HG02798 (cell line): ENCODE results near the gene EDA.

Source experiments
- ATAC-seq: cut with Tn5 transposase; IDR thresholded peaks from one replicate; pipeline ENCODE4 v1.9.1; 2021; ENCODE audit warnings: mild to moderate bottlenecking; ENCODE audit not compliant: unreplicated experiment, poor library complexity

EDA gene

DNA sequence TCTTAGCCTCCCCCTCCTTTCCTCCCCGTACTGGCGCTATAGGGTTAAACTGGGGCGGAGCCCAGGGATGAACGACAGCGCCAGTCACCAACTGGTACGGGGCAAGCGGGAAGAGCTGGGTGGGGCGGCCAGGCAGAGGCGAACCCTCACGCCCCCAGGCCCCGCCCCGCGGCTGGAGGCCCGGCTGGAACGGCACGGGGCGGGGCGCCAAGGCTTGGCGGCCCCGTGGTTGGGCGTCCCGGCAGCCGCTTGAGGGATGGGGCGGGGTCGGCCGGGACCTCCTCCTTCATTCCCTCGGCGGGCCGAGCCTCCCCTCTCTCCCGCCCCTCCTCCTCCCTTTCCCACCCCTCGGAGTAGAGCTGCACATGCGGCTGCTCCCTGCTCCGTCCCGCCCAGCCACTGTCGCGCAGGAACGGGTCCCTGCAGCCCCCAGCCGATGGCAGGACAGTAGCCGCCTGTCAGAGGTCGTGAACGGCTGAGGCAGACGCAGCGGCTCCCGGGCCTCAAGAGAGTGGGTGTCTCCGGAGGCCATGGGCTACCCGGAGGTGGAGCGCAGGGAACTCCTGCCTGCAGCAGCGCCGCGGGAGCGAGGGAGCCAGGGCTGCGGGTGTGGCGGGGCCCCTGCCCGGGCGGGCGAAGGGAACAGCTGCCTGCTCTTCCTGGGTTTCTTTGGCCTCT is at the start of gene EDA:
TSS of gene EDA (plus strand) at position 335 of the 678 bp plus-strand sequence.
- ATAC-seq = peak; percentile 93

DNA sequence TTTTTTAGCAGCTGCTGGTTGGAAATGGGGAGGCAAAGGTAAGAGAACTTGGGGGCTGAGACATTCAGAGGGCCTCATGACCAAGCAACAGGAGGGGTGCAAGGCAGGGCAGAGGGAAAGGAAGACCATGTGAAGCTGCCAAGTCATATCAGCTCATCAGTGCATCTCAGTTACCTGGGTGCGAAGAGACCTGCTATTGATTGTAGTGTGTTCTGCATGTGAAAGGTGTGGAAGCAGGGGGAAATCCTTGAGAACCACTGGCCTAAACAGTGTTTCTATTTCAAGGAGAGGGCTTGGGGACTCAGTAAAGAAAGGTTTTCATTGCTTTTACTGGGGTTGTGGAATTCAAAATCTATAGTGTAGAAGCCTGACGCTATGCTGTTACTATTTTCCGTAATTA is 47.1 kb upstream of the EDA start:
- ATAC-seq = no peak

DNA sequence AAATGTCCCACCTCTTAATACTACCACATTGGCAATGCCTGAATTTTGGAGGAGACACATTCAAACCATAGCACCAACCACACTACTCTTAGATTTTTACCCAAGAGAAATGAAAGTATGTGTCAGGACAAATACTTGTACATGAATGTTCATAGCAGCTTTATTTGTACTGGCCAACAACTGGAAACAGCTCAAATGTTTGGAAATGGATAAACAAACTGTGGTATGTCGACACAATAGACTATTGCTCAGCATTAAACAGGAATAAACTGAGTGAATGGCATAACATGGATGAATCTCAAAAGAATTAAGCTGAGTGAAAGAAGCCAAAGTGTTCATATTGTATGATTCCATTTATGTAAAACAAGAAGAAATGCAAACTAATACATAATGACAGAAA is 18.5 kb upstream of the EDA start:
- ATAC-seq = no peak

DNA sequence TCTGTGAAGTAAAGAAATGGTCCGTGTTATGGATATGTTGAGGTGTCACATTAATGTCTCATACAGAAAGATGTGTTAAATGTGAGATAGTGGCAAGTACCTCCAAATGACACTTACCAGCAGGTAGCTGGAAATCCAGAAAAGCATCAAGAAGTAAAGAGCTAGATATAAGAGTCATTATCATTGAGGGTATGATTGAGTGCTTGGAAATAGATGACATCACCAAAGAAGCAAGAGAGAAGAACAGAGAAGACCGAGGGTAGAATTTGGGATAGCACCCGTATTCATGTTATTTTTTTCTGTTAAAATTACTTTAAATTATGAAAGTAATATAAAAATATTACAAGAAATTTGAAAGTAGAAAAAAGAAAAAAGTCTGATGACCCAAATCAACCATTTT is 15.7 kb upstream of the EDA start:
- no peak for ATAC-seq

DNA sequence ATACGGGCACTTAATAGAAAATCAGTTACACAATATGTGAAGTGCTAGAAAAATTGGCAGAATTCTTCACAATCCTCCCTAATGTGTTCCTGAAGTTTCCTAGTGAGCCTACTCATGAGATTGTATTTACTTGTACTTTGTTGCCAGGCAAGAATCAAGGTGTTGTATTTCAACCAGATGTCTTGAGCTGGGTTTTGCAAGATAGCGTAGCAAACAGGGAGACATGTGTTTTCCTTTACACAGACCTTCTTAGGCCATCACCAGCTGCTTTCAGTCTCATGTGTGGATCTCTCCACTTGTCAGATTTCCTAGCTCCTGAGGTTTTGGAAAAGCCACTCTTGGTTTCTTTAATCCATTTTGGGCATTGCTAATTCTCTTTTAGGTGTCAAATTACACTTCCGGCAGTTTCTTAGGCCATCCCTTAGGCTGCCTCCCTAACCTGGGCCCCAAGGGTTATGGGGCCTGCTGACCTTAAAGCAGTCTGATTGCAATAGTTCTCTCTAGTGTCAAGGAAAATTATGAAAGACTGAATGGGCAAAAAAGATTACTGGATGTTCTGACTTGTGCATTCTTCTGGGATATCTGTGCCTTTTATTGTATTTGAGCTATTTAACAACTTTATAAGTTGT is 12.2 kb upstream of the EDA start:
- ATAC-seq = no peak

DNA sequence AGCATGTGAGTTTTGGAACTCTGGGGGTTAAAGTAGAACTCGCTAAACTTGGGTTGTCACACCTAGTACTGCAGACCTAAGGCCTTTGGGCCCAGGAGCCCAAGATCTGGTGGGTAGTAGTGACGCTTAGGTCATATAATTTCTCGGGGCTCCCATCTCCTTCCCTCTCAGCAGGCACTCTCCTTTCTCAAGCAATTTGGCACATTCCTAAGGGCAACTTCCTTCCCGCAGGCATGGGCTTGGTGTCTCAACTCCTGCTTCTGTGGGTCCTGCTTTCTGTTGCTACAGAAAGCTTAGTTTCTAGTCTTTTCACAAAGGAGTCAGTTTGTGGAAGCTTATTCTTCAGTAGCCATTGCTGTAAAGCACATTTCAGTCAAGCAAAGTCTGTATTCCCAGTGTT is 10.4 kb upstream of the EDA start:
- ATAC-seq = no peak

DNA sequence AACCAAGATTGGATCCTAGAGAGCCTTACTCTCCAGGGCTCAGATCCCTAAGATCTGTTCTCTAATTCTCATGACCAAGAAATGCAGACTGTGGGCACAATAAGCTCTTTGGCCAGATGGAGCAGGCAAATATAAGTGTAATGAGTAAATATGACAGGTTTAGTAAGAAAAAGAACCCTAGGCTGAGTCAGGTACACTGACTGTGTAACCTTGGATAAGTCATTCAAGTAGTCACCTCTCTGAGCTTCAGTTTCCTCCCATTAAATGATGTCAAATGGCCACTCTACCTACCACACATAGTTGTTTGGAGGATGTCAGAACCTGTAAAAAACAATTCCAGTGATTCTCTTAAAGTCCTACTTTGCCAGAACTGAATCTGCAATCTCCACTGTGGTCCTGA is 8.3 kb upstream of the EDA start:
- ATAC-seq = no peak

DNA sequence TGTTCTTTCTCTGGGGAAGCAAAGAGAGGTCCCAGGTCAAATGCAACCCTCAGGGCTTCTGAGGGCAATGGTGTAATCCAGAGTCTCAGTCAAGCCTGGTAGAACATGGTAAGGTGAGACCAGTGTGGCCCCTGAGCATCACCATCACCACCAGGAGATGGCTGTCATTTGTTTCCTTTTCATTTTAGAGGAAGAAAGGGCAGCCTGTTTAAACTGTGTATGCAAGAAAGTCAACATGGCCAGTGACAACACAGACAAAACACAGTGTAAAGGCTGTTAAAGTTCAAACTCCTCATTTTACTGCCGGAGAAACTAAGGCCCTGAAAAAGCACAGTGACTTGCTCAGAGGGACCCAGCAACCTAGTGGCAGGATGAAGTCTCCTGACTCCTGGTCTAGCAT is 2.0 kb upstream of the EDA start:
- no peak for ATAC-seq

DNA sequence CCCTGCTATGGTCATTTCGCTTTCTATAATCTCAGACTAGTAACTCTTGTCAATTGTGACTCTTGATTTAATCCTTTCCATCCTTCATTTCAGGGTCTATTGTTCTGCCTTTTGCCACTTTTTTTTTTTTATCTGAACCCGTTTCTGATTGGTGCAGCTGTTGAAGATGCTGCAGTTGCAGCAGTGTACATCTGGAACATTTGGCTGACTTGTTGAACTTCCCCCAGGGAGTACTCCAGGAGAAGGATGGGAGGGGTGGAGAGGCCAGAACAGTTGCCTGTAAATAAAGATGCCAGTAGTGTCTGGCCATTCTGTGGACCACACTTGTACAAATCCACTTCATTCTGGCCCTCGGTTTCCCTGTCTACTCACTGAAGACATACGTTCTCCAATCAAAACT is 1.0 kb upstream of the EDA start:
- no peak for ATAC-seq

DNA sequence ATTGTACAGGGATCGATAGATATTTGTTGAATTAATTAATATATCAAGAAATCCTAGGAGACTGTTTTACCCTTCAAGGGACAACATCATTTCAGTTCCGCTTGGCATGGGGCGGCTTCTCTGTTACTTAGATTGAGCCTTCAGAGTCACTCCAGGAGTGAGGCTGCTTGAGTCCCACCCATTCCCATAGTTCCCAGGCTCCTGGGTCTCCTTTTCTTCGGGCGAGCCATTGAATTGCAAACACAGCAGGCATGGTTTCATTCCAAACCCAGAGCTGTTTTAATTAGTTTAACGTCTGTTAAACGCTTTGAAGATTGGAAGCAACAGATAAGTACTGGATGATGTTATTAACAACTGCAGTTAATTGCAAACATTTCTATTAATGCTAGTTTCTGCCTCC is 571 bp upstream of the EDA start:
- no peak for ATAC-seq

DNA sequence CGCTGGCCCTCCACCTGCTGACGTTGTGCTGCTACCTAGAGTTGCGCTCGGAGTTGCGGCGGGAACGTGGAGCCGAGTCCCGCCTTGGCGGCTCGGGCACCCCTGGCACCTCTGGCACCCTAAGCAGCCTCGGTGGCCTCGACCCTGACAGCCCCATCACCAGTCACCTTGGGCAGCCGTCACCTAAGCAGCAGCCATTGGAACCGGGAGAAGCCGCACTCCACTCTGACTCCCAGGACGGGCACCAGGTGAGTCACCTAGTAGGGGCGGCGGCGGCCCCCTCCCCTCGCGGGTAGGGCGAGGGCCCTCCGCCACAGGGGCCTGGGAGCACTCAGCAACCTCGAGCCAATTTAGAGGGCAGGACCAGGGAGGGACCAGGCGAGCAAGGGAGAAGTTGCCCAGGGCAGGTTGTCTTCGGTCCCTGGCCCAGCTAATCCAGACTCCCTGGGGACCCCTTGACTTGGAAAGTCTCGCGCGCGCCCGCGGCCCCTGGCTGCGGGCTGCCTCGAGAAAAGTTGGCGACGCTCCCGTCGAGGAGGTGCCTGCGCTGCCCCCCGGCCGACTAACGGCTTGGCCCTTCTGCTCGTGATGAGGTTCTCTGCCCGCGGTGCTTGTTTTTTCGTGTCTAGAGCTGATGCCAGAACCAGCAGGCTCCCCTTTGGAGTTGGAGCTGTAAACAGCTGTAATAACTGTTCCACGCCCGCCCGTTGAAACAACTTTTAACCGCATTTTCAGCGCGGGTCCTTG is 717 bp downstream of the EDA start:
- no peak for ATAC-seq

DNA sequence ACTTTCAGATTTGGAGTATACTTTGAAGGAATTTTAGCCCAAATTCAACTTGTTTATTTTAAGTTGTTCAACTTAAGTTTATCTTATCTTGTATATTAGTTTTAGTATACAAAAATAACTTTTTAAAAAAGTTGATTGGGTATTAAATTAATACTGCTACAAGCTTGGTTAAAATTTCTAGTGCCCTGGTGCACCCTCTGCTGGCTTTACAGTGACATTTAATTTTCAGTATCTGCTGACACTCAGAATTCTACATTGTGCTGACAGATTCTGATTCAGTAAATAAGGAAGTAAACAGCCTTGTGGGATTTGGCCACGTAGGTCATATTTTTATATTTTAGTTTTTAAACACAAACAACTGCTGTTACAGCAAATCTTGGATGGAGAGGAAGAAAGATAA is 2.9 kb downstream of the EDA start:
- ATAC-seq = no peak

DNA sequence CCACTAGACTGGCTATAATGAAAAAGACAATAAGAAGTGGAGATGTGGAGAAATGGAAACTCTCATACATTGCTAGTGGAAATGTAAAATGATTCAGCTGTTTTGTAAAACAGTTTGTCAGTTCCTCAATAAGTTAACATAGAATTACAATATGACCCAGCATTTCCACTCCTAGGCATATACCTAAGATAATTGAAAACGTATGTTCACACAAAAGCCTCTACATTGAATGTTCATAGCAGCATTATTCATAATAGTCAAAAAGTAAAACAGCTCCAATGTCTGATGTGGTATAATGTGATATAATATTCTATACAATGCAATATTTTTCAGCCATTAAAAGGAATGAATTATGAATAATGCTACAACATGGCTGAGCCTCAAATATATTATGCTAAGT is 10.2 kb downstream of the EDA start:
- ATAC-seq = no peak

DNA sequence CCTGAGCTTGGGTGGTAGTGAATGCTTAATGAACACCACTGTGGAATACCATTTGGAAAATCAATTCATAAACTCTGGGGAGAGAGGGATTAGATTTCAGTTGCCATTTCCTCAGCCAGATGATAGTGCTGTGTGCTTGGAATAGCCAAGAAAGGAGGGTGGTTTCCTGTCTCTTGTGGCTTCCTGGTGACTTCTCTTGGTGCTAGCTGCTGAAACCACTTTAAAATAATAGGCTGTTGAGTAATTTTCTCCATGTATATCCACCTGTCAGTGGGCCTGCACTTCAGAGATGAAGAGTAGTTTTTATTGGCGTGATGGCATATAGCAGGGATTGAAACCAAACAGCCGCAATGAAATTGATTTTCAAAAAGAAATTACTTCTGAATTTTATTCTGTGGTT is 11.8 kb downstream of the EDA start:
- no peak for ATAC-seq

DNA sequence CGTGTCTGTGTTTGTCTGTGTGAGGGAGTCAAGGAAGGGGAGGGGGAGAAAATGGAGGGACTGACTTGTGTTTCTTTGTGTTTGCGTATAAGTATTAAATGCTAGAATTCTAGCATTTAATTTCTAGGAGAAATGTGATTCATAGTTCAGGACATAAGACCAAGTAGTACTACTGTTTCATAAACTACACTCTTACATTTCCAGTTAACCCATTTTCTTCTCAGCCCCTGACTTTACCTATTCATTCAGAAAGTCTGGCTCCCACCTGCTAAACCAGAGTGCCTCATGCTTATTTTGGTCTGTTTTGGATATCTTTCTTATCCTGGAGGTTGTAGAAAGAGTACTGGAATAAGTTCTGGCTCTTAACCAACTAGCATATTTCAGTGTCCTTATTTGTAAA is 14.2 kb downstream of the EDA start:
- no peak for ATAC-seq

DNA sequence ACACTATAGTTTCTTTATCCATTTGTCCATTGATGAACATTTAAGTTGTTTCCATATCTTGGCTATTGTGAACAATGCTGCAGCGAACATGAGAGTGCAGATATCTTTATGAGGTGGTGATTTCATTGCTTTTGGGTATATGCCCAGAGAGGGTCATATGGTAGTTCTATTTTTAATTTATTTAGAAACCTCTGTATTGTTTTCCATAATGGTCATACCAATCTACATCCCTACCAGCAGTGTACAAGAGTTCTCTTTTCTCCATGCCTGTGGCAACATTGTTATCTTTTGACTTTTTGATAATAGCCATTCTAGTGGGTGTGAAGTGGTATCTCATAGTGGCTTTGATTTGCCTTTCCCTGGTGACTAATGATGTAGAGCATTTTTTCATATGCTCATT is 48.8 kb downstream of the EDA start:
- ATAC-seq = no peak

DNA sequence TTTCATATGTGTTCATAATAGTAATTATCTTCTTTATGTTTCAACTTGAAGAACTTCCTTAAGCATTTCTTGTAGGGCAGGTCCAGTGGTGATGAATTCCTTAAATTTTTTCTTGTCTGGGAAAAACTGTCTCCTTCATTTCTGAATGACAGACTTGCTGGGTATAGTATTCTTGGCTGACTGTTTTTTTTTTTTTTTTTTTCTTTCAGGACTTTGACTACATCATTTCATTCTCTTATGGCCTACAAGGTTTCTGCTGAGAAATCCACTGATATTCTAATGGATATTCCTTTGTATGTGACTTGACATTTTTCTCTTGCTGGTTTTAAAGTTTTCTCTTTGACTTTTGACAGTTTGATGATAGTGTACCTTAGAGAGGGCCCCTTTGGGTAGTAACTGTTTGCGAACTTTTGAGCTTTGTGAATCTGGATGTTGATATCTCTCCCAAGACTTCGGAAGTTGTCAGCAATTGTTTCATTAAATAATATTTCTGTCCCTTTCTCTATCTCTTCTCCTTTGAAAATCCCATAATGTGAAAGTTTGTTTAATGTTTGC is 54.2 kb downstream of the EDA start:
- no peak for ATAC-seq

DNA sequence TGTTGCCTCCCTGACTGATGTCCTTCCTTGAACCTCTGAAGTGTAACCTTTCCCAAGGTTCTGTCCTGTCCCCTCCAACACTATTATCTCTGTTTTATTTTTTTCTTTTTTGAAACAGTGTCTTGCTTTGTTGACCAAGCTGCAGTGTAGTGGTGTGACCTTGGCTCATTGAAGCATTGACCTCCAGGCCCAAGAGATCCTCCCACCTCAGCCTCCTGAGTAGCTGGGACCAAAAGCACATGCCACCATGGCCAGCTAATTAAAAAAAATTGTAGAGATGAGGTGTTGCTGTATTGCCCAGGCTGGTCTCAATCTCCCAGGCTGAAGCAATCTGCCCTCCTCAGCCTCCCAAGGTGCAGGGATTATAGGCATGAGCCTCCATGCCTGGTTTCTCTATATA is 59.0 kb downstream of the EDA start:
- ATAC-seq = no peak

DNA sequence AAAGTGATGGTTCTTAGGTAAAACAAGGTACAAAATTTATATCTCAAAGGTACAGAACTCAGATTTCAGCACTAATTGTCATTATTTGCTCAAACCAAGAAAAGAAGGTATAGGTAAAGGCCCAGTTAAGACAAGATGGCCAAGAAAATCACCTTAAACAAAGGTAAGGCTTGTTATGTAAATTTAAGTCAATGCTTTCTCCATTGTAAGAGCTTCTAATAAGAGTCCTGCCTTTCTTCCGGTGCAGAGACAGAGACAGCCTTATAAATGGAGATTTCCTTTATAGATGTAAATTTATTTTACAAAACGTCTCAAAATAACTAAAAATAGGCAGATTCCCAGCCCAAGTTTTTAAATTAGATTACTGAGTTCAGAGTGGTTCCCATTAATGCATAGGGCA is 89.9 kb downstream of the EDA start:
- no peak for ATAC-seq

DNA sequence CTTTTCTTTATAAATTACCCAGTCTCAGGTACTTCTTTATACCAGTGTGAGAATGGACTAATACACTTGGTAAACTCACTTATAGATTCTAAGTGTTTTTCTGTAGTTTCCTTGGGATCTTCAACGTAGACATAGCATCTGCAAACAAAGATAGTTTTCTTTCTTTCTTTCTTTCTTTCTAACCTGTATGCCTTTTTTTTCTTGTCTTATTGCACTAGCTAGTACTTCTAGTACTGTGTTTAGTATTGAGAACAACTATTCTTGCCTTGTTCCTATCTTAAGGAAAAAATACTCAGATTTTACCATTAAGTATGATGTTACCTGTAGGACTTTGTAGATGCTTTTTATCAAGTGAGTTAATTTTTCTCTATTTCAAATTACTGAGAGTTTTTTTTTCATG is 102.2 kb downstream of the EDA start:
- no peak for ATAC-seq

DNA sequence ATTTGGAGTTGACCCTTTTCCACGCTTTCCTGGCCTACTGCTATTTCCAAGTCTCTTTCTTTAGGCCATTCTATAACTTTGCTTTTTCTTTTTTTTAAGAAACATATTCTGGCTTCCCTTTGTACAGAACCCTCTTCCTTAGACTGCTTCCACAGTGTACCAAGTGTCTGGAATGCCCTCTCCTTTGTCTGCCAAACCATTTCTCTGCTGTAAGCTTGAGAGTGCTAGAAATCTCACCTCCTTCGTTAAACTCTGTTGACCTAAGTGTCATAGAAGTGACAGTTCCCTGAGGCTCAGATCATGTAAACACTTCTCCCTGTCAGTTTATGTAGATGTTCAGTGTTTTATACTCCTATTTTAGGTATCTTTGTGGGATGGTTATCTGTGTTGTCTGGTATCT is 108.4 kb downstream of the EDA start:
- no peak for ATAC-seq

DNA sequence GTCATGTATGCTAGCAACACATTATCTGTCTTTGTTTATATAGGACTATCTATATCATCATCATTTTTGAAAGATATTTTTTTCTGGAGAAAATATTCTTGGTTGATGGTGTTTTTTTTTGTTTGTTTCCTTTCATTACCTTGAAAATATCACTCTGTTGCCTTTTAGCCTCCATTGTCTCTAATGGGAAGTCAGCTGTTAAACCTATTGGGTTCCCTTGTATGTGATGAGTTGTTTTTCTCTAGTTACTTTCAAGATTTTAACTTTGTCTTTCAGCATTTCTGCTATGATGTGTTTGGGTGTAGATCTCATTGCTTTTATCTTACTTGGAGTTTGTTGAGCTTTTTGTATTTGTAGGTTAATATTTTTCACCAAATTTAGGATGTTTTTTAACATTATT is 124.4 kb downstream of the EDA start:
- no peak for ATAC-seq
